Neuronal stem cell (in vitro differentiated cells): Measurements from ENCODE around the gene PPP2R5B.

Source experiments
- DNase-seq: peaks from one replicate; pipeline ENCODE4 v3.0.0-alpha.2; 2013; ENCODE audit warnings: low spot score
- H2AFZ ChIP-seq: one replicate; pipeline ENCODE4 v1.6.1; 2013; ENCODE audit warnings: mild to moderate bottlenecking, low read length, inconsistent platforms
- H2AK5ac ChIP-seq: 2 replicates; pipeline ENCODE4 v1.6.1; 2013; ENCODE audit warnings: low read depth, mild to moderate bottlenecking, inconsistent platforms, low read length, moderate library complexity, mixed read lengths
- H2BK120ac ChIP-seq: 2 replicates; pipeline ENCODE4 v1.6.1; 2013; ENCODE audit warnings: low read depth, mild to moderate bottlenecking, inconsistent platforms, low read length, moderate library complexity, mixed read lengths
- H2BK12ac ChIP-seq: one replicate; pipeline ENCODE4 v1.6.1; 2013; ENCODE audit warnings: low read length, inconsistent platforms
- H2BK15ac ChIP-seq: 2 replicates; pipeline ENCODE4 v1.6.1; 2013; ENCODE audit warnings: mild to moderate bottlenecking, low read length, inconsistent platforms, mixed read lengths
- H2BK5ac ChIP-seq: one replicate; pipeline ENCODE4 v1.6.1; 2013; ENCODE audit warnings: inconsistent platforms, mild to moderate bottlenecking, low read length, moderate library complexity
- H3K14ac ChIP-seq: one replicate; pipeline ENCODE4 v1.6.1; 2013; ENCODE audit warnings: low read length, inconsistent platforms
- H3K18ac ChIP-seq: 2 replicates; pipeline ENCODE4 v1.6.1; 2013; ENCODE audit warnings: low read length, inconsistent platforms
- H3K23ac ChIP-seq: 2 replicates; pipeline ENCODE4 v1.6.1; 2013; ENCODE audit warnings: low read depth, mild to moderate bottlenecking, mixed read lengths, low read length, inconsistent platforms; ENCODE audit not compliant: poor library complexity
- H3K27ac ChIP-seq: replicated peaks from 3 replicates; pipeline ENCODE4 v1.5.1; 2013; ENCODE audit warnings: low read length, inconsistent platforms
- H3K27me3 ChIP-seq, 3 experiments: 2 replicates each; pipeline ENCODE4 v1.6.1; 2013; ENCODE audit warnings: low read length in 3 of 3, mild to moderate bottlenecking in 2 of 3, inconsistent platforms in 1 of 3, low read depth in 1 of 3, mixed read lengths in 1 of 3, moderate library complexity in 1 of 3; ENCODE audit not compliant: control insufficient read depth in 3 of 3, insufficient read depth in 3 of 3
- H3K36me3 ChIP-seq, 2 donors: replicated peaks in 1 of 2; 2 replicates each; pipeline ENCODE4 v1.6.1; 2013; ENCODE audit warnings: low read length in 2 of 2; ENCODE audit not compliant: control insufficient read depth in 2 of 2, insufficient read depth in 2 of 2
- H3K4ac ChIP-seq: 2 replicates; pipeline ENCODE4 v1.6.1; 2013; ENCODE audit warnings: inconsistent platforms, mild to moderate bottlenecking, low read length, moderate library complexity
- H3K4me1 ChIP-seq, 2 donors: 1 replicate in 1 of 2; 2 replicates in 1 of 2; pipeline ENCODE4 v1.6.1; 2013; ENCODE audit warnings: low read length in 2 of 2, low read depth in 1 of 2; ENCODE audit not compliant: control insufficient read depth in 2 of 2, insufficient read depth in 1 of 2
- H3K4me2 ChIP-seq: one replicate; pipeline ENCODE4 v1.6.1; 2013; ENCODE audit warnings: mild to moderate bottlenecking, low read length, inconsistent platforms; ENCODE audit not compliant: insufficient read depth, poor library complexity, severe bottlenecking
- H3K4me3 ChIP-seq, 2 donors: 2 replicates each; pipeline ENCODE4 v1.5.1; 2013; ENCODE audit warnings: low read length in 2 of 2, mild to moderate bottlenecking in 2 of 2, inconsistent platforms in 1 of 2, moderate library complexity in 1 of 2
- H3K79me1 ChIP-seq: one replicate; pipeline ENCODE4 v1.6.1; 2013; ENCODE audit warnings: low read depth, mild to moderate bottlenecking, inconsistent platforms, low read length, moderate library complexity
- H3K9ac ChIP-seq: one replicate; pipeline ENCODE4 v1.6.1; 2013; ENCODE audit warnings: mild to moderate bottlenecking, low read depth, low read length, inconsistent platforms; ENCODE audit not compliant: poor library complexity
- H3K9me3 ChIP-seq, 2 donors: replicated peaks in 1 of 2; 2 replicates each; pipeline versions ENCODE3 to v1.6.1; 2013; ENCODE audit warnings: low read length in 2 of 2, mild to moderate bottlenecking in 2 of 2, inconsistent platforms in 1 of 2, low read depth in 1 of 2, mixed read lengths in 1 of 2, moderate library complexity in 1 of 2; ENCODE audit not compliant: control insufficient read depth in 2 of 2, insufficient read depth in 1 of 2
- H4K8ac ChIP-seq: one replicate; pipeline ENCODE4 v1.6.1; 2013; ENCODE audit warnings: low read depth, mild to moderate bottlenecking, inconsistent platforms, low read length, moderate library complexity
- H4K91ac ChIP-seq: one replicate; pipeline ENCODE4 v1.6.1; 2013; ENCODE audit warnings: low read length, low read depth, mild to moderate bottlenecking, inconsistent platforms; ENCODE audit not compliant: poor library complexity
- whole genome bisulfite sequencing, 2 donors: extraction: QIAGEN DNeasy Blood & Tissue Kit; methylation state at CpG; one replicate each; pipeline ENCODE4 v1.1.7; 2013; ENCODE audit warnings: missing lambda C conversion rate in 2 of 2, mixed read lengths in 1 of 2; ENCODE audit not compliant: insufficient read length in 2 of 2, insufficient replicate concordance in 1 of 2; ENCODE audit errors: extremely low coverage in 2 of 2; 5-methylcytosine and 5-hydroxymethylcytosine counted together

The PPP2R5B gene

DNA sequence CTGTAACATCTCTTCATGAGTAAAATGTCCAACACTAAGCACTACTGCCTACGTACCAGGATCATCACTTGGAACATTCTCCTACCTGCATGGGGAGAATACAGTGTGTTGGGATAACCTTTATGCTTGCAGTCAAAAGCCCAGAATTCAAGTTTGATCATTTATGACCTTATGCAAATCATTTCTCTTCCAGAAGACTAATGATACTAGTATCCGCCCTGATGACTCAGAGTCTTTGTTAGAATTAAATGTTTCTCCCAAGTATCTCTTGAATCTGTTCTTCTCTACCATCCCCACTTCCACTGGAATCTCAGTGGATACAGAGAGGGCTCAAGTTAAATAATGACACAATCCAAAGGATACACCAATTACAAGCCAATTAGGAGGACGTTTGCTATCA is 35.0 kb downstream of the PPP2R5B start:
- peaks cover 0 to 8% (median 0%) of the 10 kb centered on the region in 3 experiments for H3K27me3 ChIP-seq
- H3K79me1 ChIP-seq, result no peaks in the 10 kb centered on the region
- H3K9me3 ChIP-seq, result no peaks in the 10 kb centered on the region
- H3K14ac ChIP-seq, result no peak overlapping the region
- H3K27ac ChIP-seq, result no peak overlapping the region
- no peak overlapping the region for H2BK5ac ChIP-seq
- H3K18ac ChIP-seq, result no peak overlapping the region
- no peak overlapping the region for H3K9ac ChIP-seq
- H3K4me3 ChIP-seq, result no peak overlapping the region
- H3K4ac ChIP-seq, result no peak overlapping the region
- no peak for DNase-seq
- no peak overlapping the region for H3K23ac ChIP-seq
- no CpG with 5 or more reads among the region's 3 CpGs for WGBS, 2 donors
- H3K4me2 ChIP-seq, result no peak overlapping the region
- H2BK15ac ChIP-seq, result no peak overlapping the region
- no peak overlapping the region for H2BK120ac ChIP-seq
- no peak overlapping the region for H2BK12ac ChIP-seq
- no peaks in the 10 kb centered on the region for H3K4me1 ChIP-seq
- no peaks in the 10 kb centered on the region for H3K36me3 ChIP-seq
- H4K8ac ChIP-seq, result no peak overlapping the region
- H2AFZ ChIP-seq, result no peak overlapping the region
- H2AK5ac ChIP-seq, result no peak overlapping the region
- H4K91ac ChIP-seq, result no peak overlapping the region

GRCh38 chr11:64960719-64961118 is 36.2 kb downstream of the PPP2R5B start:
- H3K4me3 ChIP-seq, result no peak overlapping the region
- no CpG with 5 or more reads among the region's 4 CpGs for WGBS, 2 donors
- no peaks in the 10 kb centered on the region for H3K27me3 ChIP-seq
- H3K9me3 ChIP-seq, result no peaks in the 10 kb centered on the region
- no peak overlapping the region for H2AK5ac ChIP-seq
- no peak overlapping the region for H2BK15ac ChIP-seq
- no peak overlapping the region for H3K4me2 ChIP-seq
- no peak overlapping the region for H3K14ac ChIP-seq
- H3K27ac ChIP-seq, result no peak overlapping the region
- H3K9ac ChIP-seq, result no peak overlapping the region
- no peak overlapping the region for H2BK120ac ChIP-seq
- H2BK5ac ChIP-seq, result no peak overlapping the region
- H4K91ac ChIP-seq, result no peak overlapping the region
- no peak overlapping the region for H3K4ac ChIP-seq
- H2AFZ ChIP-seq, result no peak overlapping the region
- no peak overlapping the region for H3K18ac ChIP-seq
- no peaks in the 10 kb centered on the region for H3K4me1 ChIP-seq
- no peak overlapping the region for H2BK12ac ChIP-seq
- no peak overlapping the region for H3K23ac ChIP-seq
- H3K79me1 ChIP-seq, result no peaks in the 10 kb centered on the region
- H4K8ac ChIP-seq, result no peak overlapping the region
- H3K36me3 ChIP-seq, result no peaks in the 10 kb centered on the region
- no peak for DNase-seq

- Histone ChIP-seq H3K14ac (no peak overlapping the region), H2BK5ac (no peak overlapping the region), H3K79me1 (no peaks in the 10 kb centered on the region), H3K4ac (no peak overlapping the region), H3K9me3 (no peaks in the 10 kb centered on the region), H3K4me2 (no peak overlapping the region), H2BK15ac (no peak overlapping the region), H2AK5ac (no peak overlapping the region), H3K4me1 (no peaks in the 10 kb centered on the region), H3K27me3 (no peaks in the 10 kb centered on the region), H3K36me3 (no peaks in the 10 kb centered on the region), H3K18ac (no peak overlapping the region), H2BK120ac (no peak overlapping the region), H2BK12ac (no peak overlapping the region), H4K8ac (no peak overlapping the region), H3K23ac (no peak overlapping the region), H3K4me3 (no peak overlapping the region), H3K9ac (no peak overlapping the region), H2AFZ (no peak overlapping the region), H3K27ac (no peak overlapping the region), H4K91ac (no peak overlapping the region)
- DNase-seq, result no peak
- no CpG with 5 or more reads among the region's 5 CpGs for WGBS, 2 donors
Measured at GRCh38 chr11:64963072-64963631, 38.7 kb downstream of the PPP2R5B start.

GRCh38 chr11:64967375-64967774 is 42.9 kb downstream of the PPP2R5B start:
- Histone ChIP-seq H3K4ac (no peak overlapping the region), H2AFZ (no peak overlapping the region), H2BK120ac (no peak overlapping the region), H2BK15ac (no peak overlapping the region), H3K18ac (no peak overlapping the region), H3K23ac (no peak overlapping the region), H3K27me3 (peaks cover 0 to 6% (median 5%) of the 10 kb centered on the region in 3 experiments), H4K91ac (no peak overlapping the region), H4K8ac (no peak overlapping the region), H3K36me3 (no peaks in the 10 kb centered on the region), H2BK12ac (no peak overlapping the region), H3K14ac (no peak overlapping the region), H3K27ac (no peak overlapping the region), H3K4me3 (no peak overlapping the region), H3K4me1 (no peaks in the 10 kb centered on the region), H2BK5ac (no peak overlapping the region), H3K9ac (no peak overlapping the region), H3K79me1 (no peaks in the 10 kb centered on the region), H2AK5ac (no peak overlapping the region), H3K4me2 (no peak overlapping the region), H3K9me3 (peaks cover 0 to 4% of the 10 kb centered on the region in 2 donors)
- no peak for DNase-seq
- WGBS, 2 donors, result no CpG with 5 or more reads among the region's 3 CpGs
